HFFc6 (cell line): Measurements from ENCODE around the gene CTR9. TPM values are rescaled to one million over a fixed set of nuclear protein-coding genes. Genes with fewer than 3 reads are reported as not detected.

Source experiments
- DNase-seq: peaks from one replicate; pipeline ENCODE4 v3.0.0-alpha.2; 2018
- H3K27ac Mint-ChIP-seq: 2 replicates; pipeline ENCODE4 v1.8.0; 2020; ENCODE audit warnings: mild to moderate bottlenecking, mixed read lengths
- H3K27me3 Mint-ChIP-seq: 2 replicates; pipeline ENCODE4 v1.8.0; 2021; ENCODE audit warnings: mild to moderate bottlenecking, moderate library complexity, mixed read lengths; ENCODE audit not compliant: insufficient read depth
- H3K36me3 Mint-ChIP-seq: 2 replicates; pipeline ENCODE4 v1.8.0; 2021; ENCODE audit warnings: low read depth, mixed read lengths
- H3K4me1 Mint-ChIP-seq: 2 replicates; pipeline ENCODE4 v1.8.0; 2020; ENCODE audit warnings: low read depth, mixed read lengths
- H3K4me3 Mint-ChIP-seq: 2 replicates; pipeline ENCODE4 v1.8.0; 2020; ENCODE audit warnings: mild to moderate bottlenecking, moderate library complexity, mixed read lengths
- H3K9me3 Mint-ChIP-seq: 2 replicates; pipeline ENCODE4 v1.8.0; 2020; ENCODE audit warnings: mild to moderate bottlenecking, mixed read lengths
- CTCF ChIP-seq: fragments of 200-600 bp; sonication (generic); IDR thresholded peaks from 2 replicates; pipeline ENCODE4 v1.5.0; 2021; ENCODE audit warnings: antibody characterized with exemption, mild to moderate bottlenecking
- total RNA-seq, 6 experiments: library from RNA; stranded (reverse); fragmentation: NEBNext Ultra II Directional; extraction: Animal tissue kit (Norgen Biotek cat#: 25700); gene quantifications; 2 replicates in 1 of 6; 3 replicates in 5 of 6; pipeline ENCODE4 v1.2.3, GENCODE V29; 2021

Gene CTR9
- total RNA-seq, 6 experiments from 2014 or later, result 38.5 to 49.9 (median 44.2) TPM

GRCh38 chr11:10716122-10716521 lies 34.9 kb upstream of the CTR9 start:
- Mint-ChIP-seq H3K4me1 (peaks cover 25% of the 10 kb centered on the region), H3K27ac (no peak overlapping the region), H3K9me3 (no peaks in the 10 kb centered on the region), H3K36me3 (peaks cover 7% of the 10 kb centered on the region; the same call in 1 of the 2 replicates), H3K4me3 (no peak overlapping the region), H3K27me3 (peaks cover 6% of the 10 kb centered on the region)
- no peak for DNase-seq
- no peak for TF ChIP-seq CTCF

- Mint-ChIP-seq H3K36me3 (peaks cover 7% of the 10 kb centered on the region; the same call in 1 of the 2 replicates), H3K4me3 (no peak overlapping the region), H3K9me3 (no peaks in the 10 kb centered on the region), H3K4me1 (peaks cover 25% of the 10 kb centered on the region), H3K27me3 (peaks cover 8% of the 10 kb centered on the region), H3K27ac (no peak overlapping the region)
- no peak for TF ChIP-seq CTCF
- DNase-seq, result no peak
These were observed 34.3 kb upstream of the CTR9 start for GRCh38 chr11:10716543-10717259.

GRCh38 chr11:10719616-10720015 lies 31.4 kb upstream of the CTR9 start:
- Mint-ChIP-seq H3K36me3 (peaks cover 12% of the 10 kb centered on the region), H3K4me1 (peaks cover 17% of the 10 kb centered on the region), H3K27ac (no peak overlapping the region), H3K27me3 (peaks cover 8% of the 10 kb centered on the region), H3K9me3 (no peaks in the 10 kb centered on the region), H3K4me3 (no peak overlapping the region)
- no peak for DNase-seq
- no peak for TF ChIP-seq CTCF

GRCh38 chr11:10720881-10721376 lies 30.1 kb upstream of the CTR9 start:
- H3K9me3 Mint-ChIP-seq, result peaks cover 9% of the 10 kb centered on the region; the same call in 1 of the 2 replicates

GRCh38 chr11:10722307-10722706 lies 28.7 kb upstream of the CTR9 start:
- Mint-ChIP-seq H3K27ac (no peak overlapping the region), H3K36me3 (peaks cover 20% of the 10 kb centered on the region), H3K27me3 (peaks cover 6% of the 10 kb centered on the region), H3K4me3 (no peak overlapping the region), H3K4me1 (peaks cover 23% of the 10 kb centered on the region), H3K9me3 (peaks cover 12% of the 10 kb centered on the region; the same call in 1 of the 2 replicates)
- no peak for DNase-seq
- TF ChIP-seq CTCF, result no peak

More at GRCh38 chr11:10720881-10721376, 30.1 kb upstream of the CTR9 start:
- H3K27ac Mint-ChIP-seq, result no peak overlapping the region
- peaks cover 22% of the 10 kb centered on the region for H3K36me3 Mint-ChIP-seq
- H3K27me3 Mint-ChIP-seq, result peaks cover 8% of the 10 kb centered on the region
- DNase-seq, result no peak
- no peak for TF ChIP-seq CTCF
- peaks cover 19% of the 10 kb centered on the region for H3K4me1 Mint-ChIP-seq
- H3K4me3 Mint-ChIP-seq, result no peak overlapping the region
